ENCODE measurements around the gene MIEF1.
A peak's percentile ranks its signal among the peaks of the same experiment; 100 is the strongest.

GRCh38 chr22:39524089-39524752 is 22.1 kb downstream of the MIEF1 start:
- TF ChIP-seq EZH2 (IDR thresholded peaks at IDR 0.05; ENCODE audit: low read depth, unreplicated experiment) (no peak), POLR2AphosphoS5 (IDR thresholded peaks at IDR 0.05; ENCODE audit: low read depth) (0 out of 2 replicates have a peak, but pooled peaks have one; percentile 25), CTCF (conservative IDR thresholded peaks at IDR 0.05; ENCODE audit: low read depth in 2 of 2) (no peak), ETS1 (IDR thresholded peaks at IDR 0.05) (no peak), REST (IDR thresholded peaks at IDR 0.05; ENCODE audit: unreplicated experiment) (no peak), EZH2phosphoT487 (IDR thresholded peaks at IDR 0.05; ENCODE audit: unreplicated experiment) (no peak), STAT1 (IDR thresholded peaks at IDR 0.05; ENCODE audit: unreplicated experiment) (no peak), ZNF462 (CRISPR knock-in tag; IDR thresholded peaks at IDR 0.05) (no peak), JUNB (IDR thresholded peaks at IDR 0.05; ENCODE audit: unreplicated experiment) (no peak), CREB1 (CRISPR knock-in tag; IDR thresholded peaks at IDR 0.05; ENCODE audit: low read depth) (no peak)

Data from GM23338 (cell line).